GM21786 (cell line): Measurements from ENCODE around the gene FAM120A.

Experiments used
- ATAC-seq: cut with Tn5 transposase; IDR thresholded peaks from one replicate; pipeline ENCODE4 v1.9.1; 2021; ENCODE audit not compliant: unreplicated experiment

Gene FAM120A

DNA sequence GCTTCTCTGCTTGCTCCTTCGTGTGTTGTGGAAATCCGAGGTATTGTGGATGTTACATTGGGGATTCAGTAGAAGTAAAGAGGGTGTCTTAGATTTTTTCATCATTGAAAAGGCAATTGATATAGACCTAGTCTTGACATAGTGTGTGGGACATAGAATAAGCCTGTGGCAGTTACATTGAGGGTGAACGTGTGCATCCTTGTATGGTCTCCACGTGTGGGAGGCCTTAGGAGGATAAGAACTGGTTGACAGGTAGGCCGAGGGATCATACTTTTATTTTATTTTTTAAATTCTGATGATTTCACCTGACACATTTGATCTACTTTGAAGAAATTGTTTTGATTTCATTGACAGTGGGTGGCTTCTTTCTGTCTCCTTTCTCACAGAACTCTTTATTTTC lies 18.9 kb downstream of the FAM120A start:
- no peak for ATAC-seq

DNA sequence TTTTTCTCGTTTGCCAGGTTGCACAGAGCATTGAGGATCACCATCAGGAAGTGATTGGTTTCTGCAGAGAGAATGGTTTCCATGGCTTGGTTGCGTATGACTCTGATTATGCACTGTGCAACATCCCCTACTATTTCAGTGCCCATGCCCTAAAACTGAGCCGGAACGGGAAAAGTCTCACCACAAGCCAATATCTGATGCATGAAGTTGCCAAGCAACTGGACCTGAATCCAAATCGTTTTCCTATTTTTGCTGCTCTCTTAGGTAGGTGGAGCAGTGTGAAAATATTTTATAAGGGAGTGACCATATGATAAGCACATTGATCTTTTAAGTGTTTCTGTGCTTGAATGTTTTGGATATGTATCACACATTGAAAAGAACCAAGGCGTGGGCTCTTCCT lies 19.6 kb downstream of the FAM120A start:
- ATAC-seq = no peak

DNA sequence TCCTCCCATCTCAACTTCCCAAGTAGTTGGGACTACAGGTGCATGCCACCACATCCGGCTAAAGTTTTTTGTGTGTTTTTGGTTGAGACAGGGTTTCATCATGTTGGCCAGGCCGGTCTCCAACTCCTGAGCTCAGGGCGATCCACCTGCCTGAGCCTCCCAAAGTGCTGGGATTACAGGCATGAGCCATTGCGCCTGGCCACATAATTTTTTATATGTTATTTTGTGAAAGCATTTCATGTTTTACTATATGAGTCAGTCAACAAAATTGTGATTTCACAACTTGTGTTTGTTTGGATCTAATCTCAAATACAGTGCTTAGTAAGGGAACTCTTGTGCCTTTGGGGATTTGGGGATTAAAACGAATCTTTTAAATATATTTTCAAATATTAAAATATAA lies 21.9 kb downstream of the FAM120A start:
- ATAC-seq = no peak

DNA sequence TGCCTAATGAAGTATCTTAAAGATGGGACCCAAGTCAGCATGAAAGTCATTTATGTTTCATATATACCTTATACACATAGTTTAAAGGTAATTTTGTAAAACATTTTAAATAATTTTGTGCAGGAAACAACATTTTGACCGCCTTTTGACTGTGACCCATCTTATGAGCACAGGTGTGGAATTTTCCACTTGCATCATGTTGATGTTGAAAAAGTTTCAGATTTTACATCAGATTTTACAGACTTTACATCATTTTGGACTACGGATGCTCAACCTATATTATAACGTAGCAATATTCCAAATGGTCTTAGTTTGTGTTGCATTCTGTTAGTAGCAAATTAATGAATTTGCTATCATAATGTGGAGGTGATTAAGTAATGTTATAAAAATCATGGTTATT lies 23.6 kb downstream of the FAM120A start:
- no peak for ATAC-seq

DNA sequence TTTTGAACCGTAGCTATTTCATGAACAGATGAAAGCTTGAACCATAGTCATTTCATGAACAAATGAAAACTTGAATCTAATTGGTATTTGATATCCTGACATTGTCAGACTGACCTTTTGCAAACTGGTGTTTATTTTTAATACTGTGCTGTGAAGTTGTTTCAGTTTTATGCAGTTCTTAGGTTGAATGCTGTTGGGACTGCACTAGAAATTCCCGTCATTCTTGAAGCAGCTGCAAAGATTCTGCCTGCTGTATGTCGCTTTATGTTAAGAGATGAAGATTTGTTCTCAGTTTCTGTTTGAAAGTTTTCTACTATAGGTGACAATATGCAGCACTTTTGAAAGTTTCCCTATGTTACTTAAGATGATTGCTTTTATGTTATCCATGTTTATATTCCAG lies 24.4 kb downstream of the FAM120A start:
- ATAC-seq = no peak

DNA sequence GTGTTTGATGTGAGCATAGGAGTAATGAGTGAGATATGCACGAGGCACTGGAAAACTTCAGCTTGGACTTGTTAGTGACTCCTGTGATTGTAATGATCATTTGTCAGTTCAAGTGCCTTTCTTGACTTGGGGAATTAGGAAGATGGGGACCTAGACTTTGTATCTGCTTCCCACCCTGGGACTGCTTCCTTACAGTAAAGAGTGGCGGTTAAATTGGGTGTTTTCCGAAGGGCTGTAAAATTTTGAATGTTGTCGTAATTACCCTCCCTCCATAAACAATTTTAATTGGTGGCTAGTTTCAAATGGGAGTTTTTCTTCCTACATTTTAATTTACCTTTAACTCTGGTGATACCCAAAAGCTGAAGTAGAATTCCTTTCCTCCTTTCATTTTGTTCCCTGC lies 25.4 kb downstream of the FAM120A start:
- no peak for ATAC-seq

DNA sequence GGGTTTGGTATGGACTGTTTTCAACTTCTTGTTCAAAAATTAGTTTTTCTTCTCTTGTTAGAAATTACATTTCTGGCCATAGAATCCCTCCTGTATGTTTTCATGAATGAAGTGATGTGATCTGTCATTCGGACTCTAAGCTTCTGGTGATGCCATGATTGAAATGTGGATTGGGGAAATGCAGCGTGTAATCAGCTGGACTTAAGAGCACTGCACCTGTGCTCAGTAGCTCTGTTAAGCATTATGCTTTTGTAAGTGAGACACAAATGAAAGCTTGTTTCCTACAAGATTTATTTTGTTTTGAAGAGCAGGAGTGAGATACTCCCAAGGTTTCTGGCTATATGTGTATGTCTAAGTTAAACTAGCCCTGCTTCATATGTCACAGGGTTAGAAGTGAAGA lies 25.9 kb downstream of the FAM120A start:
- no peak for ATAC-seq

DNA sequence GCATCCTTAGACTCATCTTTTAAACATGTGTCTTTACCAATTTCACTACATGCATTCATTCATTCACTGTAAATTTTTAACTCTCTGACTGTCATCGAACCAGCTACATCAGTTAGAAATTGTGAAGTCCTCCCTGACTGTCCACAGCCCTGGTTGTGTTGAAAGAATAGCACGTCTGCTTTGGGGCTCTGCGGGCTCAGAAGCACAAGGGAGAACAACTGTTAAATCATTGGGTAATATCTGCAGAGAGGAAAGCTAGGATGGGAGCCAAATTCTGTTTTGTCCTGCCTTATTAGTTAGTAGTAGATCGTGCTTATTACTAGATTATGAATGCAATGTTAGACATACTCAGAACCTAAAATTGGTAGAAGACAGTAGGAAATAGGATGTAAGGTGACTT lies 28.2 kb downstream of the FAM120A start:
- no peak for ATAC-seq

DNA sequence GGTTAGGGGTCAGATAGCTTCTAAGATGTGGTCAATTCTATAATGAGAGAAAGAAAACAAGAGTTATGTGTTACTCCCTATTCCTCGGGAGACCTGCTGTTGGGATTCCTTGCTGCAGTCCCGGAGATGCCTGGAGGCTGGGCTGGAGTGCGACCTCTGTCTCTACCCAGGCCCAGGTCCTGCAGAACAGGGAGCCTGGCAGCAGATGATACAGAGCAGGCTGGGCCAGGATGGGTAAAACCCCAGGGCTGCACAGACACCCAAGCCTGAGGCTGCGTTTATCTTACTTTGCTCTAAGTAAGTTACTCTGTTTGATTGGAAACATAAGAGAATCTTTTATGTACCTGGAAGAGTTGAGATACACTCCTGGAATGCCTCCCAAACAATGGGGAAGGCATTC lies 28.8 kb downstream of the FAM120A start:
- ATAC-seq = no peak

DNA sequence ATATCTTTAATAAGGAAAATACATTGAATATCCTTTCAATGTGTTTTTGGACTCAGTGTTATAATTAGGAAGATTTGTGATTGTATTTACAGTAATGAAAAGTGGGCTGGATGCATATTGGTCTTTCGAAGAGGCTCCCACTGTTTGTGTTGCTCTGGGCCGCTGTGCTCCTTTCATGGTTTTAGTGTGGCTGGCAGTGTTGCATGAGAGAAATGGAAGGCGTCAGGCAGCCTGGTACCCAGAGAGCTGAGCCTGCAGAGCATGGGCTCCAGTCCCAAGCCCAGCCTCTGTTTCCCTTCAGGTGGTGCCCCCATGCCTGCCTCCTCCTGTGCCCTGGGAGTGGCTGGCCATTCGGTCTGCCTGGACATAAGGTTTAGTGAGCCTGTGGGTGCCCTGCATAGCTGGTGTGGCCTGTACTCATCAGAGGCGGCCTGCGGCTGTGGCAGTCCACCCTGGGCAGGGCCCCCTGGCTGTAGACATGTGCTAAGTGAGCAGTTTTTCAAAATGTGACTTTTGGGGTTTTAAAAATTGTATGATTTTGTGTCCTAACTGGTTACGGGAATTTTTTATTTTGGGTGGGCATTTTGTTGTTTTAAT lies 29.3 kb downstream of the FAM120A start:
- ATAC-seq = no peak

DNA sequence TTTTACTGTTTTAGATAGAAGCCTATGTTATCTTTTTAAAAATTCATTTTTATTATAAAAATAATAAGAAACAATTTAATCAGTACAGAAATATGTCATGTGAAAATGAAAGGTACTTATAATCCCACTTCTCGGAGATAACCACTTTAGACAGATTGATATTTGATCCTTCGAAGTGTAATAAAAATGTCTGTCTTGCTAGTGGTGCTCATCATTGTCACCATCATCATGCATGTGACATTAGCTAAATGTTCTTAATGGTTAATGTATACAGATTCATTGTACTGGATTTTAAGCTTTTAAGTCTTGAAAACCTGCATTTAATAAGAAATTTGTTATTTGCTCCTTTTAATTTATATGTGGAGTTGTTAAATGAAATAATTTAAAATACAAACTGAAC lies 32.0 kb downstream of the FAM120A start:
- ATAC-seq = no peak

DNA sequence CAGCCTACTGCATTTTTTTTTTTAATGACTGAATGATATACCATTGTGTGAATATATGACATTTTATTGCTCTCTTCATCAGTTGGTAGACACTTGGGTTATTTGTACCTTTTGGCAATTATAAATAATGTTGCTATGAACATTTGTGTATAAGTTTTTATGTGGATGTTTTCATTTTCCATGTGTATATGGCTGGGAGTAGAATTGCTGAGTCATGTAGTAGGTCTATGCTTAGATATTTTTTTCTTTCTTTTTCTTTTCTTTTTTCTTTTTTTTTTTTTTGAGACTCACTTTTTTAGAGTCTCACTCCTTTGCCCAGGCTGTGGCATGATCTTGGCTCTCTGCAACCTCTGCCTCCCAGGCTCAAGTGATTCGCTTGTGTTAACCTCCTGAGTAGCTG lies 34.8 kb downstream of the FAM120A start:
- ATAC-seq = no peak

DNA sequence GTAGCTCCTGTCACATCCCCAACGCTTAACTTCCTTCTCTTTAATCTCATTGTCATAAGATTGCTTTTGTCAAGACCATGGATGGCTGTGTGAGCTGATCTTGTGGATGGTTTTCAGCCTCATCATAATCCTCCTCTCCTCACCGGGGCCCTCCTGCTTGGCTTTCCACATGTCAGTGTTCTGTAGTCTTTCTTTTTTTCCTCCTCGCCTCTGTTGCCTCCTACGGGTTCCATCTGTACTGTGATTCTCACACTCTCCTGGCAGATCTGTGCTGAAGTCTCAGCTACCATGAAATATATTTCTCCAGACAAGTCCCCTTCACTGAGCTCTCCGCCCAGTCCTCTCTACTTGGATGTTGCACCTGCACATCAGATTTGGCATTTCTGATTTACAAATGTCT lies 36.8 kb downstream of the FAM120A start:
- ATAC-seq = no peak

DNA sequence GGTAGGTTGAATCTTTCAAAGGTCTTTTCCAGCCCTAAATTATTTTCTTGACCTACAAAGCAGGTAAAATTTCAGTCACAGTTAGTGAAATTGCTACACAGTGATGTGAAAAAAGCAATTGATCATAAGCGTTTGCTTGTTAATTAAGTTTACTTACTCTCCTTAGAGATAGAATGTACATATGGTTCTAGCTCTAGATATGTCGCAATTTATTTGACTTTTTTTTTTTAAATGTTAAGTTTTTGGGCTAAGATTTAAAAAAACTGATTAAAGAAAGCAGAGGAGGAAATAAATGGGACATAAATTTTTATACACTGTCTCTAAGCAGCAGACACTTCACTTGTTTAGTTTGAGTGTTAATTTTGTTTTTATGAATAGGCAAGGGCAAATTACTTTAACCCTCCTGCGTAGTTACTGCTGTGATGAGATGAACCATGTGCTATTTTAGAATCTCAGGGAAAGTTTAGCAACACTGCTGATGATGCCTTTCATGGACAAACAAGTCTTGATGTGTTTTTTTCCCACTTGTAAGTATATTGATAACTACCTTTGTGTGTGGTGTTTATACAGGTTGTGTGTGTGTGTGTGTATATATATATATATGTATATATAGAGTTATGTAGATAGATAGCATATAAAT lies 40.2 kb downstream of the FAM120A start:
- ATAC-seq = no peak

DNA sequence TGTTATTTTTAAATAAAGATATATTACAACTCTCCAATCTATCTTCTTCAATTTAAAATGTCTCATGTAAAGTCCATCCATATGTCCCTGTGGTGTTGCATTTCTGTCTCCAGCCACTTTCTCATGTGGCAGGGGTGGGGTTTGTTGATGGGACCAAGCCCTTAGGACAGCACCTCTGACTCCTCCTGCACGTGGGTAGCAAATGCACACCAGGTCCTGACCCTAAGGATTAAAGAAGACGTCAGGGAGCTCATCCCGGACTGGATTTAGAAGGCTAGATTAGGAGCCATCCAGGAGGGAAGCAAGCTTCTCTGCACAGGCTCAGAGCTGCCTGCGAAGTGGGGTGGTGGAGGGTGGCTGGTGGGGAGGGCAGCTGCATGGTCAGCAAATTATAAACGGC lies 40.8 kb downstream of the FAM120A start:
- no peak for ATAC-seq

DNA sequence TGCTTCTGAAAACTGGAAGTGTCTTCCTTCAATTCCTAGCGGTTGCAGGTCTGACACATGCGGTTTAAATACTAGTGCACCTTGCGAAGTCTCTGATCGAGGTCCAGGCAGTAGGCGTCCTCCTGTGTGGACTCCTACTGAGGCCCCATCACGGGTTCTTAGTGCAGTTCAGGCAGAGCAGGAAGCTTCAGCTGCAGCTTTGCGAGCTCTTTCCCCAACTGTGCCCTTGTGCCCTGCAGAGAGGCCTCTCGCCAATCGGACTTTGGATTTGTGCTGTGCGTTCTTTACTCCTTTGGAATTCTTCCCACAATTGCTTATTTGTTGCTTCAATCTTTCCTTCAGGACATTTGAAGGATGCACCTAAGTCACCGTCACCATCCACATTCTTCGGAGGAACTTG lies 42.5 kb downstream of the FAM120A start:
- no peak for ATAC-seq

DNA sequence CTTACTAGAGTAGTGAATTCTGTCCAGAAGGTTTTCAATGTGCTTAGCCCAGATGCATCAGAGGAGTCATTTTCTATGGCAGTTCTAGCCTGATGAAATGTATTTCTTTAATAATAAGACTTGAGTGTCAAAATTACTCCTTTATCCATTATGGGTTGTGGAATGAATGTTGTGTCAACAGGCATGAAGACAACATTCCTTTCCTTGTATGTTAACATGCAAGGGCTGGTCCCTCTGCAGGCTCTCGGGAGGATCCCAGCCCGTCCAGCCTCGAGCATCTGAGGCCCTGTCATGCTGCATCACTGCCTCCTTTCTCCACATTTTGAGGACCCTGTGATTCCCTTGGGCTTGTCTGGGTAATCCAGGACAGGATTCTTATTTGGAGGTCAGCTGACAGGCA lies 44.8 kb downstream of the FAM120A start:
- ATAC-seq = no peak

DNA sequence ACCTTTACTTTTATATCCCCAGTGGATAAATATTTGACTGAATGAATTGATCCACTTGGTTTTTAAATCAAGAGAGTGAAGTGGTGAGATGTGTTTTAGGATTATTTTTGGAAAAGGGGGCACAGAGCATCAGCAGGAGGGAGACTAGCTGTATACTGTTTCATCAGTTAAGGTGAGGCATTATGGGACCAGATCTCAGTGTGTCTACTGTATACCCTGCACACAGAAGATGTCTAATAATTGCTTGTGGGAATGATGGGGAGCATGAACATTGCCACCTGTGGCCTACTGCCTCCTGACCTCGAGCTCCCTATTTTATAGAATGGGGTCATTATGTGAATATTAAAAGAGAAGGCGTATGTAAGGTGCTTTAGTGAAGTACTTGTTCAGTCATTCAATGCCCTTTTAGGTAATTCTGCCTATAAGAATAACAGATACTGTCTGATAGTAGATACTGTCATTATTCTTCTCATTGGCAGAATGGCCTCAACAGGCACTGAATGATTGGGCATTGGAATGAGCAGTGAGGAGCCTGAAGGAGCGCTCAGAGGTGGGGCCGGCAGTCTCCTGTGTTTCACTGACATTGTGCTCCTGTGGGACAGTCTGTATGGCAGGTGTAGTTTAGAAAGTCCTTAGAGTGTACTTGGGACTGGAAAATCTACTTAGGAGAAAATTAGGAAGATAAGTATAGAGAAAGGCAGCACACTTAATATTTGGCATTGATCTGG lies 49.2 kb downstream of the FAM120A start:
- no peak for ATAC-seq

DNA sequence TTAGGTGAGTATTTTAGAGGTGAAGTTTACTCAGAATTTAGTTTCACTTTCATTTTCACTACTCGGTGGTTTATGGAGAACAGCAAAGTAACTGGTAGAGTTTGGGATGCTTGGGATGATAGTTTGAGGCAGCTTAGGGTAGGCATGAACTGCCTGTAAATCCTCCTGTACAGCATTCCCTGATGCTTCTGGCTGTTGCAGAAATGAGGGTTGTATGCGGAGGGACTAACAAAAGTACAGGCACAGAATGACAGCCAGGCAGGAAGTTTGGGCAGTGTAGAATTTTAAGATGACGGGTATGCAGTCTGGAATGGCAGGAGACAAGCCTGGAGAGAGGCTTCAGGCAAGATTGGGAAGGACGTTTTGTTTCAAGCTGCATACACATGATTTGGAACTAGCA lies 49.9 kb downstream of the FAM120A start:
- no peak for ATAC-seq

DNA sequence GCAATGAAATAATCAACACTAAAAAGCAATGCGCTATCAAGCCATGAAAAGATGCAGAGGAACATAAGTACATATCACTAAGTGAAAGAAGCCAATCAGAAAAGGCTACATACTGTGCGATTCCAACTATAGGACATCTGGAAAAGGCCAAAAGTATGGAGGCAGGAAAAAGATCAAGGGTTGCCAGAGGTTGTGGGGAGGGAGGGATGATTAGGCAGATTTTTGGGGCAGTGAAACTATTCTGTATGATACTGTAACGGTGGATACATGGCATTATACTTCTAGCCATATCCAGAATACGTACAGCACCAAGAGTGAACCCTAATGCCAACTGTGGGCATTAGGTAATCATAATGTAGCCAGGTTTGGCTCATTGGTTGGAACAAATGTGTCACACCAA lies 51.9 kb downstream of the FAM120A start:
- ATAC-seq = no peak

DNA sequence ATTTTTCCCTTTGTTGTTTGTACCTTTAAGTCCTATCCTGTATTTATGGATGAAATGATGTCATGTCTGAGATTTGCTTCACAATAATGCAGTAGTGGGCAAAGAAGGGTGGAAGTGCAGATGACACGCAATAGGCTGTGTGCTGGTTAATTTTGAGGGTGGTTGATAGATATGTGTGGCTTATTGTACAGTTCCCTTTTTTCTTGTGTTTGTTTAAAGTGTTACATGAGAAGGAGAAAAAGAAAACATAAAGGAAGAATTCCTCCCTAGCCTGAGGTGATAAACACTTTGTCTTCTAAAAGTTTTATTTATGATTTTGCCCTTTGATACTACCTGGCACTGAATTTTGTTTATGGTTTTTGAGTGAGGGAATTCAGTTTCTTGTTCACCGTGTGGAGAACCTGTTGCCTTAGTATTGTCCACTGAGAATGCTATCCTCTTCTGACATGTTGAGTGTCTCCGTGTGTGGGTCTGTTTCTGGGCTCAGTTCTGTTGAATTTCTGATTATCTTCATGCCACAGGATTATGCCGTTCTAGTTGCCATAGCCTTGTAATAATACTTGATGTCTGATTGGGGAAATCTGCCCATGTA lies 54.2 kb downstream of the FAM120A start:
- no peak for ATAC-seq

DNA sequence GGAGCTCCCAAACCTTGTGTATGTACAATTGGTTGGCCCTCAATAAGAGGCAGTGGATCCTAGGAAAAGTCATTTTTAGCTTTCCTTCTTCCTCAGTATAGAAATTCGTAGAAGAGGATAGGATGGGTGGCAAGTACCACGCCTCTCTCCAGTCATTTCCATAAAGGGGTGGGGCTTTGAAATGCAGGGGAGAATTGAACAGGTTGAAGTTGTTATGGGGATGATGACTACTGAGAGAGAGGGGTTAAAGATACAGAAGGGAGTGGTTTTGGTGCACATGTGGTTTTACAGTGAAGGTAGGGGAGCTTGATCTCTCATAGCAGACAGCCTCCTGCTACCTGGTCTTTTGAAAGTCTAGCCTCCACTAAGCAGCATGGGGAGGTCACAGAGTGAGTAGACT lies 56.3 kb downstream of the FAM120A start:
- no peak for ATAC-seq
